ENCODE results near the gene AMN1.

DNA sequence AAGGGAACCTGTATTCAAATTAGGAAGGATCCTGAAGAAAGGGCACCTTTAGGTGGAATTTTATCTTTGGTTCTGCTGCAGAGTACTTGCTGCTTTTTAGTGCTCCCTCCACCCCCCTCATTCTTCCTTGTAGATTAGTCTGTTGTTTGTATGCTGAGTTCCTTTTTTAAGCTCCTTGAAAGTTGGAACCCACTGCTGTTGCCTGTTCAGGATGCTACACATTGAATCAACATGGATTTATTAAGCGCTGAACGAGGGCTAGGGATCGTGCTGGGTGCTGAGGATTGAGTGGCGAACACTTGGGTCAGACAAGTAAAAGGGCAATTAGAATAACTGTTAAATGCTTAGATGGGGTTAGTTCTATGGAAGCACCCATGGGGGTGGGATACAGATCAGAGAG is 884 bp upstream of the AMN1 start:
- no peak for TF ChIP-seq EZH2 (IDR thresholded peaks at IDR 0.05)
- TF ChIP-seq POLR2AphosphoS5 (IDR thresholded peaks at IDR 0.05; ENCODE audit: borderline replicate concordance, low read depth, low read length), result no peak

All from SK-N-MC (cell line).